ENCODE measurements around the gene TEAD1.

TEAD1 gene

DNA sequence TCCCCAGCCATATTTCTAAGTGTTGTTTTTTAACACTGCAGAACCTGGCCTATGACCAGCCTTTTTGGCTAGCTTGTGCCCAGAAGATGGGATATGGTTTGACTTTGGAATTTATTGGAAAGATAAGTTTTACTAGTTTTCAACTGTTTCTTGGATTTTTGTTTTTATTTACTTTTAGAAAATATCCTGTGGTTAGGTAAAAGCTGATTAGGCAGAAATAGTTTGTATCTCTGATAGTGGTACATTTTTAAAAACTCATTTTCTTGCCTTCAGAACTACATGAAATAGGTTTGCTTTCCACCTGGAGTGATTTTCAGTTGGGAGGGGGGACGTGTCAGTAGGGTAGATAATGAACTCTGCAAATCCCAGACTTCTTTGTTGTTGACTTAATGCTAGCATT is 243.6 kb downstream of the TEAD1 start:
- no peak for DNase-seq

DNA sequence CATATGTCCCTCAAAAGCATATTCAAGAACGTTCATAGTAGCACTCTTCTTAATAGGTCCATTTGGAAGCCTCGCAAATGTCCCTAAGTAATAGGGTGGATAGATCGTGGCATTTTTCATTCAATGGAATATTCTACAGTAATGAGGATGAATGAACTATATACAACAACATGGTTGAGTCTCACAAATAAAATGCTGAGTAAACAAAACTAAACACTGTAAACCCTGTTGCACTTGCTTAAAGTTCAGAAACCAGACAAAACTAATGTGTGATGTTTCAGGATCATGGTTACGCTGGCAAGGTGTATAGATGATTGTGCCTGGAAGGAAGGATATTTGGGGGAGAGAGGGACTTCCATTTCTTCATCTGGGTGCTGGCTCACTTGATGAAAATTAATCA is 244.4 kb downstream of the TEAD1 start:
- no peak for DNase-seq

DNA sequence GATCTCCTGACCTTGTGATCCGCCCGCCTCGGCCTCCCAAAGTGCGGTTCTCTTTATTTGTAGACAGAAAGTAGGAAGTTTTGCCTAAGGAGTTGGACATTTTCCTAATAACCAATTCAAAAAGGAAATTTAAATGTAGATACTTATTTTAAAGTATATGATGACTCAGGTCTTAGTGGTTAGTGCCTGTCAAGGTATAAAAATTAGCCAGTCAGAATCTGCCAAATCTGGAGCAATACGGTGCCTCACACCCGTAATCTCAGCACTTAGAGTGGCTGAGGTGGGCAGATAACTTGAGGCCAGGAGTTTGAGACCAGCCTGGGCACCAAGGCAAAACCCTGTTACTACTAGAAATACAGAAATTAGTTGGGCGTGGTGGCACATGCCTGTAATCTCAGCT is 248.2 kb downstream of the TEAD1 start:
- DNase-seq = no peak

DNA sequence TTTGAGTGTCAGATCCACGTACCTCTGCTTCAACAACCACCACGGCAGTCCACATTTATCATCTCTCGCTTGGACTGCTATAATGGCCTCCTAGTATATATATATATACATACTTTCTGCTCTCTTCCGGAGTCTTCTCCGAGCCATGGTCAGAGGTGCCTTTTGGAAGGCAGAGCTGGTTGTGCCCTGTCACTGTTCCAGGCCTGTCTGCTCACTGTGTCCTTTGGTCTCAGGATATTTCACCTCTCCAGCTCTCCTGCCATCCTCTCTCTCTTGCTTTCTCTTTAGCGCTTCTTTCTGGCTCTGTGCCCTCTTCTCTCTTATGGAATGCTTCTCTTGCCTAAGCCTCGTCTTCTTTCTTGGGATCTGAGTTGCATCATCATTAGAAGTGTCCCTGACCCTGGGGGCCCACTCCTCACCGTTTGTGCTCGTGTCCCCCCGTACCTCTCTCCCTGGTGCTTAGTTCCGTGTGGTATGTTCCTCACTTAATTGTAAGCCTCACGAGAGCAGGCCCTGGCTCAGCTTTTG is 248.8 kb downstream of the TEAD1 start:
- DNase-seq = no peak

DNA sequence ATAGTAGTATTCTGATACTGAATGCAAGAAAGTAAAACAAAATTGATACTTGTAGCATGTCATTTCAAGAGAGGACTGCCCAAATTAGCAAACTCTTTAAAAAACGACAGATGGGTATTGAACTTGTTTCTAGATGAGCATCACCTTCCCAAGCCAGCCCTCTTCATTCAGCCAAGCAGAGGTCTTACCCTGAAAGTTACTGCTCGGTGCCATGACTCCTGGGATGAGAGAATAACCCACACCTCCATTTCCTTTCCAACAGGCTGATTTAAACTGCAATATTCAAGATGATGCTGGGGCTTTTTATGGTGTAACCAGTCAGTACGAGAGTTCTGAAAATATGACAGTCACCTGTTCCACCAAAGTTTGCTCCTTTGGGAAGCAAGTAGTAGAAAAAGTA is 250.4 kb downstream of the TEAD1 start:
- DNase-seq = no peak

DNA sequence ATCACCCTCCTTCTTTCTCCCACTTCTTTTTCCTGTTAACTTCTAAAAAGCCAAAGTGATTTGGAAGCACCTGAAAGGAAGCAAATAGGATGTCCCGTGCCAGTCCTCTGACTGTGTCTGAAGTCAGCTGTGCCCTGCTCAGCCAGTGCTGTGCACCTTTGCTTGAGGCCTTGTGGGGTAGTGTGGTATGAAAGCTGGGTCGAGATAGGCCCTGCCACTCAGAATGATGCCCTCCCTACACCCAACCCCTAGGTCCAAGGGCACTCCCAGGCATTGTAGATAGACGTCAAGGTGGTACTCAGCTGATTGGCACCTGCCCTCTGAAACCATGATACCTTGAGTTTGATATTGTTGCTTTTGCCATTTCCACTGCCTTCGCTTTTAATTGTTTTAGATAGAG is 251.3 kb downstream of the TEAD1 start:
- no peak for DNase-seq

DNA sequence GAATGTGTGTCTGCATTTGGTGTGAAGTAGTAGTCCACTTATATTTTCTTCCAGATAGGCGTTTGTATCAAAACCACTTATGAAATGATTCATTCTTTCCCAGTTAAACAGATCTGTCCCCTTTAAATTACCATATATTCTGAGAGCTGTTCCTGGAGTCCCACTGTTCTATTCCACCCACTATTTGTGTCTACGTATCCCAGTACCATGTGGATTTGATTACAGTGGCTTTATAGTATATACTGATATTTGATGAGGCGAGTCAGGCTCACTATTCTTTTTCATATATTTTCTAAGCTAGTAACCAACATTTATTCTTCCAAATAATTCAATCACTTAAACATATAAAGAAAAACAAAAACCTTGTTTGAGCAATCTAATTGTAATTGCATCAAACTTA is 253.0 kb downstream of the TEAD1 start:
- no peak for DNase-seq

DNA sequence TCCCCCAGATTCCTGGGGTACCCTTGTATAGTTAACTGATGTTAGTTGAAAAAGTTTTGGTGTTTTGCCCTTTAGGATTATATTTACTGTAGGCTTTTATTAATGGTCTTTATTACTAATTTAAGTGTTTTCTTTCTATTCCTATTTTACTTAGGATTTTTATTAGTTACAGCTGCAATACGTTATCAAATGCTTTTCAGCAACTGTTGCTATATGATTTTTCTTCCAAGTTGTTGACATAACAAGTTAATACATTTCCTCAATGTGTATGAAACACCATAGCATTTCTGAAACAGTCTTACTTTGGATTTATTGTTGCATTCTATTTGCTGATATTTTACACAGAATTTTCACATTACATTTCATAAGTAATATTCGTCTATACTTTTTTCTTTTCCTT is 253.7 kb downstream of the TEAD1 start:
- no peak for DNase-seq

DNA sequence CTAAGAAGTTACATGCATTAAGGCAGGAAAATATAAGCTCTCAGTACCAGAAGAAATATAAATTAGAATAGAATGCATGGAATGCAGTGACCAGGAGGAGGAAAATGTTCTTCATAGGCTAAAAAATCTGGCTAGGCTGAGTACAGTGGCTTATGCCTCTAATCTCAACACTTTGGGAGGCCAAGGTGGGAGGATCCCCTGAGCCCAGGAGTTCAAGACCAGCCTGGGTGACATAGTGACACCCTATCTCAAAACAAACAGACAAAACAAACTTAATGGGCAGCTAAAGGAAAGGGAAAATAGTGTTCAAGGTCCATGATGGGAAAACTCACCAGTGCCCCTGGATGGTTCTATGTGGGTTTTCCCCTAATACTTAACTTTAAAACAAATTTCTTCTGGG is 256.6 kb downstream of the TEAD1 start:
- DNase-seq = no peak

DNA sequence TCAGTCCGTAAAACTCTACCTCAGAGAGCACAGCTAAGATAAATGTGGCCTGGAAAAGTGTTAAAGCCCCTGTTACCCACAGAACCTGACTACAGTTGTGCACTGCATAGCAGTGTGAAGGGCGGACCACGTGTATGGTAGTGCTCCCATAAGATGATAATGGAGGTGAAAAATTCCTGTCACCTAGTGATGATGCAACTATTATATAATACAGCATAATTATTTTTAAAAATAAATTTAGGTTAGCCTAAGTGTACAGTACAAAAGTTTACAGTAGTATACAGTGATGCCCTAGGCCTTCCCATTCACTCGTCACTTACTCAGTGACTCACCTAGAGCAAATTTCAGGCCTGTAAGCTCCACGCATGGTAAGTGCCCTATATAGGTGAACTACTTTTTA is 258.3 kb downstream of the TEAD1 start:
- no peak for DNase-seq

DNA sequence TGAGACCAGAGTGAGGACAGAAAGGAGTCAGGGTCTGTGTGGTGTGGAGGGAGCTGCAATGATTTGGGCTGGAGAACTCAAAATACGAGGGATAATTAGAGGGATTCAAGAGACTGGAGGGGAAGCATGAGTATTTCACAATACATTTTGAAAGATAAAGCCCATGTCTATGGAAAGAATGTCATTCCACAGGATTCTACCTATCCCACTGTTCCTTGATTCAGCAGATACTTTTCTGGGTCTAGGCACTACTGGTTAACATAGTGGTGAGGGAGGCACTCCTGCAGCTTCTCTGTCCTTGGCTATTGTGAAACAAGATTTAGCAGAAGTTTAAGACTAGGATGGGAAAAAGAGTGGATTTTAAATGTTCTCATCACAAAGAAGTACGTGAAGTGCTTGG is 262.0 kb downstream of the TEAD1 start:
- no peak for DNase-seq

DNA sequence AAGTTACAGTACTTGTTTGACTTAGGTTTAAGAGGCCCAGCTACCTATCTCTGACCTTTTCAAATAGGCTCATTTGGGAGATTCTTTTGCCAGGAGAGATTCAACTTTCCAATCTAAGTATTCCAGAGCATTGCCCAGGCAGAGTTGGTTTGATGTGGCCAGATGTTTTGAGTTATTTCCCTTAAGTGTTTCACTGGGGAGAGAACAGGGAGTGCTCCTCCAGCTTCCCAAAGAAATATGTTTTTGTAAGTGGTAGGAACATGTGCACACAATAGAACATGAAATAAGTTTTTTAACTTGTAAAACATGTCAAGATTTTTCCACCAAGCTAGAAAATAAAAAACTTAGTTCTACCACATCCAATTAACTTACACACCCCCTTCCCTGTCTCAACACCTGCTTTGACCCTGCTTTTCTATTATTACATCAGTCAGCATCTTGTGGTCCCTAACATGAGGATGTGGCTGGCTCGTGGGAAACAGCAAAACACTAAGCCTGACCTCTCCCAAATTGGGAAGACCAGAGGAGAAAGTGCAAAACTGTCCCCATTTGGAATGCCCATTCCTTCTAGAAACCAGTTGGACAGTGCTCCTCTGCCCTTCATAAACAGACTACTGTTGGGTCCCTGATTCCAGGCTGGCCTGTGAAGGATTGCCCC is 264.5 kb downstream of the TEAD1 start:
- no peak for DNase-seq

DNA sequence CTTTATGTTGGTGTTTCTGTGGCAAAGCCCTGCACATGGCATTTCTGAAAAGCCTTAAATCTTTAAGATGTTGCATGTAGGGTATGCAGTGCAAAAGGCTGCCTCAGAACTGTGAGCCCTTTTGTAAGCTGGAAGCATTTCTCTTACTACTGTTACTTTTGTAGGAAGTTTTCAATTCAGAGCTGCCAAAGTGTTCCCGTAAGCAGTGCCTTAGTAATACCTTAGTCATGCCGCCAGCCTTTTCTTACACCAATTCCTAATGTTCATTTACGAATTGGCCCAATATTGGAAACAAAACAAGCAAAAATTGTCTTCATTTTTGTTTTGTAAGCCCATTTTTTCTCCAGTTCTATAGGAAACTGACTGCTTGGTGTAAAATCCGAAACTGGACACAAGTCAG is 267.4 kb downstream of the TEAD1 start:
- DNase-seq = no peak

DNA sequence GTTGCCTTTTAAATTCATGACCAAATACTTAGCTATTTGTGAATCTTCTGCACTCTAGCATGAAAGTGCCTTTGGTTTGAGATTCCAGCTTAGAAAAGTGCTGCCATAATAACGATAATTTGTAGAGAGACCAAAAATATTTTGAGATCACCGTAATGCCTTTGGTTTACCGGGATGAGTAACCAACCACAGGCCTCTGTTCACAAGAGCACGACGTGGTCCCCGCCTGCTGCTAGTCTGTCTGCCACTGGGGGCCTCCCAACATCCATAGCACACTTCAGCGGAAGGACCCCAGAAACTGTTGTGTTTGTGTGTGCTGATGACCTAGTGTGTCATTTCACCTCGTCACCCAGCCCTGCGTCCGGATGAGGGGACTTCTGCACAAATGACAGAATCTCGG is 267.9 kb downstream of the TEAD1 start:
- no peak for DNase-seq

DNA sequence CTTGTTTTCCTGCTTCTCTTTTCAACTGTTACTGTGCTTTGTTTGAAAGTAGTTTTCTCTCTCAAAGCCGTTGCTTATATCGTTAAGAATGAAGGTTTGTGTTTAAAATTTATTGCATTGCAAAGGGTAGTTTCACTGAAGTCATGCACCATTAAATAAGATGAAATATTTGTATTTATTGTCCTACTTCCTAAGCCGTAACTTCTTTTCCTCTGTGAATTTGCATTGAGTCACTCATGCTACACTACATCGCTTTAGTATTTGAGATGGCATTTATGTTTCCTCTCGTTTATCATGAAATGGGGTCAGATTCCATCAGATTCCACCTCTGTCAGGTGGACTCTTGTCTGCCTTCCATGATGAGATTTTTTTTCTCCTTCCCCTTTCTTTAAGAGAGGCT is 269.1 kb downstream of the TEAD1 start:
- no peak for DNase-seq

DNA sequence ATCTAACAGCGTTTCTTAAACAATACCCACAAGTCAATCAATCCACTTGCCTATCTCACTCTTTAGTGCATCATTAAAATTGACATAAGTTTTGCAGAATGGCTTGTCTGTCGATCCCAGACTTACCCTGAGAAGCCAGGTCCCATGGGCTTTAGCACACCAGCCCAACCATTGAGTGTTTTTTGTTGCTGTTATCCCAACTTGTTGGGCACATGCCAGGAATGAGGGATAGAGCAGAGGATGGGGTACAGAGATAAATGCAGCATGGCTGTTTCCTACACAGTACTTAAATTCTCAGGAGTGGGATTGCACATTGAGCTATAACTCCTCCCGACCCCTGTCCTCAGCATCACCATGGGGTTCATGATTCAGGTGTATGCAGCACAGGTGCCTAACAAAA is 270.7 kb downstream of the TEAD1 start:
- DNase-seq = no peak

DNA sequence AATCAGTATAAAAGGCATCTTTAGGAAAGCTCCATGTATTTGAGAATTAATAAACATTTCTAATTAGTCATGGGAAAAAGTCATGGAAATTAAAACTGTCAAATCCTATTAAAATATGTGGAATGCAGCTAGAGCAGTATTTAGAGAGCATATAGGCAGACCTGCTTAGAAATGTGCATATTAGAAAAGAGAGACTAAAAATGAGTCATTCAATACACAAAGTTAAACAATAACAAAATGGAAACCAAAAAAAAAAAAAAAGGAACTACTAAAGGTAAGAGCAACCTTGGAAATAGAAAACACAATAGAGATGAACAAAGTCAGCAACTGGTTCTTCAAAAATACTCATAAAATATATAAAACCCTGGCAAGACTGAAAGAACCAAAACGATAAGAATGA is 275.2 kb downstream of the TEAD1 start:
- no peak for DNase-seq

DNA sequence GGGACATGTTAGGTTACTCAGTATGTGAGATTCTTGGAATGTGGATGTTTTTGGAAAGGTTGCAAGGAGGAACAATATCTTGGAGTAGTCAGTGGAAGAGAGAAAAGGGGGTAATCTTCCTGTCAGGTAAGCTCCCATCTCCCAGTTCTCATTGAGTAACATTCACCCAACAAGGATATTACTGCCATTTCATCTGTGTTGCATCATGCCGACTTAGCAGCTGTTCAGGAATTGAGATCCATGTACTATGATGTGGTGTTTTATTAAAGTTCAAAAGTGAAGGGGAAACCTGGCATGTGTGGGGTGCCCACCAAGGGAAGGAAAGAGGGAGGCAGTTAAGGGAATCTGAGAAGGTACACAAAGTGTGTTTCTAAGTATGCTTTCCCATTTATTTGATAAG is 276.4 kb downstream of the TEAD1 start:
- no peak for DNase-seq

DNA sequence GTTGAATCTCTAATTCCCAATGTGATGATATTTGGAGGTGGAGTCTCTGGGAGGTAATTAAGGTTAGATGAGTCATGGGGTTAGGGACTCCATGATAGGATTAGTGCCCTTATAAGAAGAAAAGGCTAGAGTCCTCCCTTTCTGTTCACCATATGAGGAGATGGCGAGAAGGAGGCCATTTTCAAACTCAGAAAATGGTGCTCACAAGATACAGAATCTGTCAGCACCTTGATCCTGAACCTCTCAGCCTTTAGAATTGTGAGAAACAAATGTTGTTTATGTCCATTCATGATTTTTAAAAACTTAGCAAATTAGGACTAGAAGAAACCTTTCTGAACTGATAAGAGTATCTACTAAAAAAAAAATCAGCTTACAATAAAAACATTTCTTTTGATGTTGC is 277.2 kb downstream of the TEAD1 start:
- no peak for DNase-seq

DNA sequence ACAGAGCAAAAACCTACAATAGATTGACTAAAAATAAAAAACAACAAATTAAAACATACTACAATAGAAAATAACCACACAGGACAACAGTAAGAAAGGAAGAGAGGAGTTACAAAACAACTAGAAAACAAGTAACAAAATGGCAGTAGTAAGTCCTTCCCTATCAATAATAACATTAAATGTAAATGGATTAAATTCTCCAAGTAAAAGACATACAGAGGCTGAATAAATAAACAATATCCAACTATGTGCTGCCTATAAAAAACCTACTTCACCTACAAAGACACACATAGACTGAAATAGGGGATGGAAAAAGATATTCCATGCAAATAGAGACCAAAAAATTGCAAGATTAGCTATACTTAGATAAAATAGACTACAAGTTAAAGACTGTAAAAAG is 277.9 kb downstream of the TEAD1 start:
- no peak for DNase-seq

DNA sequence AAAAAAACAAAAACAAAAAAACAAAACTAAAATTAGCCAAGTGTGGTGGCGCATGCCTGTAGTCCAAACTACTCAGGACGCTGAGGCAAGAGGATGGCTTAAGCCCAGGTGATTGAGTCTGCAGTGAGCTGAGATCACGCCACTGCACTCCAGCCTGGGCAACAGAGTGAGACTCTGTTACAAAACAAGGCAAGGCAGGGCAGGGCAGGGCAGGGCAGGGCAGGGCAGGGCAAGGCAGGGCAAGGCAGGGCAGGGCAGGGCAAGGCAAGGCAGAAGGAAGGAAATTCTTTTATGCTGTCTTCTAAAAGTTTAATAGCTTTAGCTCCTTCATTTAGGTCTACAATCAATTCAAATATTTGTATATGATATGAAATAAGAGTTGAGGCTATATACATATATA is 284.8 kb downstream of the TEAD1 start:
- DNase-seq = no peak

DNA sequence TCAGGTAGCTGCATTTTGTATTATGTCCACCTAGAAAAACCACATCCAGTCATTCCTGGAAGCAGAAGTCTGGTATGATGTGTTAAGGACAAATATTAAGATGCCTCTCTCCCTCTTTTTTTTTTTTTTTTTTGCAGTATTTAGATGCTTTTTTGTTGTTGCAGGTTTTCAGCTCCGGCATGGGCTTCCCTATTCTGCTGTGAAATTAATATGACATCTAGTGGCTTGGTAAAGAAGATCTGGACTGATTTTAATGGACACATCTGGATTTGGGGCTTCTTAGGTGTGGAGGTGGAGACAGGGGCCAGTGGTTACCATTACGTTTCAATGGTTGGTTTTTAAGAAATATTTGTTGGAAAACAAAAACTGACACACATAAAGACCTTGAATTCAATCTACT is 287.4 kb downstream of the TEAD1 start:
- DNase-seq = no peak

DNA sequence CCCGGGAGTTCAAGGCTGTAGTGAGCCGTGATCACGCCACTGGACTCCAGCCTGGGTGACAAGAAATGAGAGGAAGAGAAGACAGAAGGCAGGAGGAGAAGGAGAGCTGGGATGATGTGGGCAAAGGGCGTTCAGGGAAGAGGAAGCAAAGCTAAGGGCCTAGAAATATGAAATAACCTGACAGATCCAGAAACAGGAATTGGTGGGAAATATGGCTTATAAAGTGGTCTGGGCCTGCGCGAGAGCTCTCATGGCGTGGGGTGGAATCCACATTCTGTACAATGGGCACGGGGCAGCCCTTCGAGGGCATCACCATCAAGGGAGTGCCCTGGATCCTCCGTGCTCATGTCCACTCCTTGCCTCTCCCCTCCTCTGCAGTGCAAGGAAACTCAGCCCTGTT is 288.1 kb downstream of the TEAD1 start:
- no peak for DNase-seq

DNA sequence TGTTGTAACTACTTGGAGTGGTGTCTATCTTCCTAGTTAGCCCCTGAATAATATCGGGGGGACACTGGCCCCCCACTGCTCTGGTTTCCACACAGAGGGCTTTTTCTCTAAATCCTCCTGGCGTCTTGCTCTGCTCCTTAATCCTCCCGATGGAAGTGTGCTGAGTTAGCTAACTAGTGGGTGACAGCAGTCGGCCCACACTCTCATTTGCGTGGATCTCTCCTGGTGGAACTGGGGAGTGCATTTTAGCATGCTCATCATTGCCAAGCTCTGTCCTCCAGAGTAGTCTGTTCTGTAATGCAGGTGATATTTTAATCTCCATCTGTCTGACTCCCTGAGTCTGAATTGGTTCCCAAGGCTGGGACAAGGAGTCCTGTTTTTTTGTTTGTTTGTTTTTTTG is 288.8 kb downstream of the TEAD1 start:
- DNase-seq = no peak

DNA sequence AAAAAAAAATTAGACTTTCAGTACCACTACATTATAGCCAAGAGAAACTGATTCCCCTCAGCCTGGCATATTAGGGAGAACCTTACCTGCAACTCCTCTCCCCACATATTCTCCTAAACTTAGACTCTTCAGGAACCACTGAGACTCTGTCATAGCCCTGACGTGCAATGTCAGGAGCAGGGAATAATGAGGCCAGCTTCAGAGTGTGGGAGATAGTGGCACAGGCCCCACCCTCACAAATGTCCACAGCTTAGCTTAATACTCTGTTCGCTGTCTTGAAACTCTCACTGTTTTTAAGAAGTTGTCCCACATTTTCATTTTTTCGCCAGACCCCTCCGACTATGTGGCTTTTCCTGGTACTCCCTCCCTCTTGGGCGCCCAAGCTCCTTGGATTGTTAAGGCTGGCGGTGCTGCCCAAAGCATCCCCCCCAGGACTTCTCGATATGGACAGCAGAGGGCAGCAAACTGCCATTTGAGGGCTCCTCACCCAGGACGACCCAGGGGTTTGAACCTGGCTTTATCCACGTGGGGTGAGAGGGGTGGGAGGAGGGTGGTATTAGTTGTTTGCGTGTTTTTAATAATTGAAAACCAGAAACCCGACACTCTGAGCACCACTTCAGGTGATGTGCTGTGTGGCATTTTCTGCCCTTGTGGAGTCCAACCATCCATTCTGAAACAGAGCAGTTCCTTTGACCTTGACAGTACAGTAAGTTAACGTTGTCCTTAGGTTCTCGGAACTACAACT is 289.7 kb downstream of the TEAD1 start:
- no peak for DNase-seq
